Transverse colon (tissue), 4 donors: ENCODE measurements around the gene ABAT. TPM values are rescaled to one million over a fixed set of nuclear protein-coding genes. Genes with fewer than 3 reads are reported as not detected.
"Not testable (repeated sequence)": the region's sequence is repeated elsewhere in the genome, so short reads cannot be mapped to it uniquely, and the experiment has no call there.

ENCODE experiments used
- DNase-seq: peaks from one replicate; pipeline ENCODE4 v3.0.0-alpha.2; 2019
- H3K27ac ChIP-seq, 4 donors: fragments of 200-600 bp; sonication (generic); 2 replicates each; pipeline ENCODE4 v1.5.1; 2016 to 2018; ENCODE audit warnings: inconsistent platforms in 4 of 4
- H3K27me3 ChIP-seq: fragments of 200-600 bp; sonication (generic); 2 replicates; pipeline ENCODE4 v1.5.1; 2017; ENCODE audit warnings: inconsistent platforms
- H3K36me3 ChIP-seq, 4 donors: fragments of 200-600 bp; sonication (generic); 2 replicates each; pipeline ENCODE4 v1.5.1; 2017 to 2019; ENCODE audit warnings: inconsistent platforms in 4 of 4
- H3K4me1 ChIP-seq, 4 donors: fragments of 200-600 bp; sonication (generic); 2 replicates each; pipeline ENCODE4 v1.5.1; 2017 to 2020; ENCODE audit warnings: inconsistent platforms in 4 of 4
- H3K4me3 ChIP-seq, 4 donors: fragments of 200-600 bp; sonication (generic); 1 replicate in 1 of 4; 2 replicates in 3 of 4; pipeline versions ENCODE4 v1.5.1 to v1.6.1; 2017 to 2019; ENCODE audit warnings: inconsistent platforms in 4 of 4
- H3K9me3 ChIP-seq, 2 donors: fragments of 200-600 bp; sonication (generic); 2 replicates each; pipeline ENCODE4 v1.5.1; 2017 to 2019; ENCODE audit warnings: inconsistent platforms in 2 of 2
- EP300 ChIP-seq: sonication (generic); formaldehyde crosslinking; IDR thresholded peaks from one replicate; pipeline ENCODE4 v1.6.1; 2017; ENCODE audit warnings: antibody characterized with exemption, low read depth
- POLR2A ChIP-seq: fragments of 450-650 bp; IDR thresholded peaks from one replicate; pipeline ENCODE4 v1.6.1; 2016; ENCODE audit warnings: antibody characterized with exemption, mild to moderate bottlenecking, moderate library complexity
- POLR2AphosphoS5 ChIP-seq, 3 donors: sonication (generic); formaldehyde crosslinking; IDR thresholded peaks; one replicate each; pipeline ENCODE4 v1.6.1; 2016; ENCODE audit warnings: antibody characterized with exemption in 3 of 3
- WGBS, 2 donors: methylation state at CpG; one replicate each; pipeline ENCODE4 v1.1.5; 2018; ENCODE audit warnings: low coverage in 1 of 2; 5-methylcytosine and 5-hydroxymethylcytosine counted together
- in situ Hi-C, 4 donors: fragments of 200-750 bp; cut with MboI; loops; one replicate each; pipeline versions ENCODE4 v1.15.0 to v1.15.1; 2017; ENCODE audit warnings: low sequenced_read_pairs in 3 of 4, low pct_ligation_motif_present in 1 of 4, low pct_unique_long_range_greater_than_20kb in 1 of 4
- intact Hi-C: fragments of 100-400 bp; cut with DNase I; formaldehyde crosslinking; loops from one replicate; pipeline ENCODE4 v1.15.1; 2023; ENCODE audit warnings: low total_unique reads
- total RNA-seq, 4 donors: library from RNA; depleted of rRNA; stranded (reverse); fragments of >200 nt; gene quantifications; one replicate each; pipeline ENCODE4 v1.1.0, GENCODE V29; 2016
- TF ChIP-seq, protein P1 (sequence below), 5 experiments: fragments of 200-600 bp in 3 of 5; fragments of 450-650 bp in 2 of 5; sonication (generic) in 3 of 5; IDR thresholded peaks; 1 replicate in 2 of 5; 2 replicates in 3 of 5; pipeline ENCODE4 v1.5.1; 2016 to 2017; ENCODE audit warnings: antibody characterized with exemption in 5 of 5, inconsistent platforms in 3 of 5, mild to moderate bottlenecking in 2 of 5, moderate library complexity in 1 of 5

Gene ABAT
- total RNA-seq, 4 donors from 2014 or later, result 15.7 to 35.2 (median 21.7) TPM

DNA sequence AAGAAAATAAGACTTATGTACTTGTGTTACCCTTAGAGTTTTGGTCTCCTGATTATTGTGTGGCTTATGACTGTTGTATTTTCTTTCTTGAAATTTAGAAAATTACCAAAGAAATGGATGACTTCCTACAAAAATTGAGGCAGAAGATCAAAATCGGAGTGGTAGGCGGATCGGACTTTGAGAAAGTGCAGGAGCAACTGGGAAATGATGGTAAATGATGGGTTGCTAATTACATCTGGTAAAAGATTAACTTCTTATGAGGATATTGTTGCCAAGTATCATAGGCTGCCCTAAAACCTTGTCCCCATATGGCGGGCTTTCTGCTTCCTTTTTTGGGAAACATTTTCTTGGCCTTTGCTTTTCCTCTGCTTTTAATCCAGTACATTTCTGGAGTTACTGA lies 127.3 kb downstream of the ABAT start:
- 56 to 63% methylated on average over 3 to 4 of the region's 4 CpGs for WGBS, 2 donors
- no peak for DNase-seq
- Histone ChIP-seq H3K4me1 (peaks cover 16 to 40% (median 36%) of the 10 kb centered on the region in 4 donors), H3K9me3 (no peaks in the 10 kb centered on the region), H3K27ac (peak overlapping the region; percentile 0 to 28 (median 17)), H3K36me3 (peaks cover 0 to 47% (median 23%) of the 10 kb centered on the region in 4 donors), H3K27me3 (no peaks in the 10 kb centered on the region), H3K4me3 (no peak overlapping the region)
- intact Hi-C loops, result no loop called here
- TF ChIP-seq POLR2AphosphoS5 (IDR thresholded peaks at IDR 0.05), result no peak
- in situ Hi-C loops, result loop anchor here in 1 of 4 donors (10.0 kb wide), 1 partner anchor 73 kb away; no protein-coding TSS in a partner anchor

DNA sequence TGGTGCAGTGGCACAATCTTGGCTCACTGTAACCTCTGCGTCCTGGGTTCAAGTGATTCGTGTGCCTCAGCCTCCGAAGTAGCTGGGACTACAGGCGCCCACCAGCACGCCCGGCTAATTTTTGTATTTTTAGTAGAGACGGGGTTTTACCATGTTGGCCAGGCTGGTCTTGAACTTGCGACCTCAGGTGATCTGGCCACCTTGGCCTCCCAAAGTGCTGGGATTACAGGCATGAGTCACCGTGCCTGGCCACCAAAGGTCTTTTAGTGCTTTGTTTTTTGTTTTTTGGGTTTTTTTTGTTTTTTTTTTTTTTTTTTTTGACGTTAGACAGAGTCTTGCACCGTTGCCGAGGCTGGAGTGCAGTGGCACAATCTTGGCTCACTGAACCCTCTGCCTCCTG lies 129.3 kb downstream of the ABAT start:
- H3K27me3 ChIP-seq, H3K4me3 ChIP-seq, H3K27ac ChIP-seq, intact Hi-C loops, H3K9me3 ChIP-seq, DNase-seq: not testable (repeated sequence)
- Histone ChIP-seq H3K4me1 (peaks cover 14 to 30% (median 27%) of the 10 kb centered on the region in 4 donors), H3K36me3 (peaks cover 0 to 67% (median 32%) of the 10 kb centered on the region in 4 donors)
- WGBS, 2 donors, result 82 to 89% methylated on average over 5 to 12 of the region's 12 CpGs
- in situ Hi-C loops, result loop anchor here in 1 of 4 donors (10.0 kb wide), 1 partner anchor 71 kb away; no protein-coding TSS in a partner anchor

DNA sequence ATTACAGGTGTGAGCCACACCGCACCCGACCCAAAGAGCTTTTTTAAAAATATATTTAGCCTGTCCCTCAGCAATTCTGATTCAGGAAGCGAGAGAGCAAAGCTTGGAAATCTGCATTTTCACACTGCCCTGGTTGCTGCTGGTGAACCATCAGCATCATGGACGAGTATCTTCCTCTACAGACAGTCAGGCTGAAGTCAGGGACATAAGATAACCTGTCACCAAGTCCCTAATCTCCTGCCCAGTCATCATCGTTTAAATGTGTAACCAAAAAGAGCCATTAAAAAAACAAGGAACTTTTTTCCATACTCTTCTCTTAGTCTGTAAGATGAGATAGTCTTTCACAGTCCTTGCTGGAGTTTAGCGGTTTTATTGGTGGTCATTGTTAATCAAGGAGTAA lies 129.9 kb downstream of the ABAT start:
- Histone ChIP-seq H3K27me3 (no peaks in the 10 kb centered on the region), H3K27ac (no peak overlapping the region), H3K4me3 (no peak overlapping the region), H3K4me1 (peaks cover 14 to 24% (median 21%) of the 10 kb centered on the region in 4 donors), H3K36me3 (peaks cover 0 to 73% (median 35%) of the 10 kb centered on the region in 4 donors), H3K9me3 (no peaks in the 10 kb centered on the region)
- TF ChIP-seq POLR2AphosphoS5 (IDR thresholded peaks at IDR 0.05) (no peak), EP300 (no peak), POLR2A (no peak)
- TF ChIP-seq, protein P1, sequence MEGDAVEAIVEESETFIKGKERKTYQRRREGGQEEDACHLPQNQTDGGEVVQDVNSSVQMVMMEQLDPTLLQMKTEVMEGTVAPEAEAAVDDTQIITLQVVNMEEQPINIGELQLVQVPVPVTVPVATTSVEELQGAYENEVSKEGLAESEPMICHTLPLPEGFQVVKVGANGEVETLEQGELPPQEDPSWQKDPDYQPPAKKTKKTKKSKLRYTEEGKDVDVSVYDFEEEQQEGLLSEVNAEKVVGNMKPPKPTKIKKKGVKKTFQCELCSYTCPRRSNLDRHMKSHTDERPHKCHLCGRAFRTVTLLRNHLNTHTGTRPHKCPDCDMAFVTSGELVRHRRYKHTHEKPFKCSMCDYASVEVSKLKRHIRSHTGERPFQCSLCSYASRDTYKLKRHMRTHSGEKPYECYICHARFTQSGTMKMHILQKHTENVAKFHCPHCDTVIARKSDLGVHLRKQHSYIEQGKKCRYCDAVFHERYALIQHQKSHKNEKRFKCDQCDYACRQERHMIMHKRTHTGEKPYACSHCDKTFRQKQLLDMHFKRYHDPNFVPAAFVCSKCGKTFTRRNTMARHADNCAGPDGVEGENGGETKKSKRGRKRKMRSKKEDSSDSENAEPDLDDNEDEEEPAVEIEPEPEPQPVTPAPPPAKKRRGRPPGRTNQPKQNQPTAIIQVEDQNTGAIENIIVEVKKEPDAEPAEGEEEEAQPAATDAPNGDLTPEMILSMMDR (IDR thresholded peaks at IDR 0.05), result no peak
- intact Hi-C loops, result no loop called here
- no peak for DNase-seq
- in situ Hi-C loops, result loop anchor here in 1 of 4 donors (10.0 kb wide), 1 partner anchor 70 kb away; no protein-coding TSS in a partner anchor
- 80 to 86% methylated on average over 4 to 6 of the region's 6 CpGs for WGBS, 2 donors

DNA sequence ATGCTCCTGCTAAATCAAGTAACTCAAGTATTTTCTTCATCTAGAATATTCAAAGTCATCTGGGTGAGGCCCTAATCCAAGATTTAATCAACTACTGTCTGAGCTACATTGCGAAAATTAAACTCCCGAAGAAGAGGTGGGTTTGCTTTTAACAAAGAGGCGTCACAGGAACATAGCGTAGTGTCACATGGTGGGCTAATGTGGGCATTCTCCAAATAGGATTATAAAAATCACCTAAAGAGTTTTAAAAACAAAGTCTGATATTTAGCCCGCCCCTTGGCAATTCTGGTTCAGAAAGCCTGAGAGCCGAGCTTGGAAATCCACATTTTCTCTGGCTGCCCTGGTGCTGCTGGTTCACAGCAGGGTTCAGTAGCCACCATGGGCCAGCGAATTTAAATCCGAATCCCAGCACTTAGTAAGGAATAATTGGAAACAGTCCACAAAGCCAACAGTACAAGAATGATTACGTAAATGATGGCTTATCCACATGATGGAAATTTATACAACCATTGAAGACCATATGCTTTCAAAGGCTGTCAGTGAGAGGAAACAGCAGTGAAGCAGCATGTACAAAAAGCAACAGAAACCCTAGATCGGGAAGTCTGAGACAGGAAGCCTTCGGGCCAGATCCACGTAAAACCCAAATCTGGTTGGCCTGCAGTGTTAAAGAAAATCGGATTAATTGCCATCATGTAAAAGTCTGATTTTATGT lies 132.0 kb downstream of the ABAT start:
- TF ChIP-seq POLR2AphosphoS5 (IDR thresholded peaks at IDR 0.05) (no peak), EP300 (no peak), POLR2A (no peak)
- TF ChIP-seq, protein P1 (IDR thresholded peaks at IDR 0.05), result no peak
- Histone ChIP-seq H3K4me1 (peaks cover 0 to 6% (median 2%) of the 10 kb centered on the region in 4 donors), H3K27me3 (no peaks in the 10 kb centered on the region), H3K27ac (no peak overlapping the region), H3K9me3 (no peaks in the 10 kb centered on the region), H3K36me3 (peaks cover 0 to 93% (median 43%) of the 10 kb centered on the region in 4 donors), H3K4me3 (no peak overlapping the region)
- WGBS, 2 donors, result 92 to 94% methylated on average over 13 of the region's 13 CpGs
- intact Hi-C loops (no loop called here), in situ Hi-C loops (loop anchor here in 1 of 4 donors (10.0 kb wide), 1 partner anchor 68 kb away; no protein-coding TSS in a partner anchor)
- DNase-seq, result no peak

DNA sequence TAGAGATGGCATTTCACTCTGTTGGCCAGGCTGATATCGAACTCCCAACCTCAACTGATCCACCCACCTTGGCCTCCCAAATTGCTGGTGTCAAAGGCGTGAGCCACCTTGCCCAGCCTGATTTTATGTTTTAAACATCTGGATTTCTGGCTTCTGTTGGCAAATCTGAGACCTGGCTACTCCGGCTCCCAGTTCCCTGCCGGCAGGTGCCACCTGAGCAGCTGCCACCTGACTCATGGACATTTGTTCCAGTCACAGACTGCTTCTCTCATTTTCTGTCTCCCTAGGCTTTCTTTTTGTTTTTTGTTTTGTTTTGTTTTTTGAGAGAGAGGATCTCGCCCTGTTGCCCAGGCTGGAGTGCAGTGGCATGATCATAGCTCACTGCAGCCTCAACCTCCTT lies 132.8 kb downstream of the ABAT start:
- no peaks in the 10 kb centered on the region for H3K27me3 ChIP-seq

More for the DNA sequence above, 132.8 kb downstream of the ABAT start:
- no peaks in the 10 kb centered on the region for H3K9me3 ChIP-seq
- H3K4me1 ChIP-seq, result peaks cover 0 to under 1% (median 0%) of the 10 kb centered on the region in 4 donors
- H3K27ac ChIP-seq, result no peak overlapping the region
- peaks cover 0 to 97% (median 45%) of the 10 kb centered on the region in 4 donors for H3K36me3 ChIP-seq
- DNase-seq, result no peak
- WGBS, 2 donors, result 96 to 100% methylated on average over 1 to 5 of the region's 5 CpGs
- TF ChIP-seq POLR2AphosphoS5 (IDR thresholded peaks at IDR 0.05) (no peak), EP300 (no peak), POLR2A (no peak)
- TF ChIP-seq, protein P1 (IDR thresholded peaks at IDR 0.05), result no peak
- in situ Hi-C loops (loop anchor here in 1 of 4 donors (10.0 kb wide), 1 partner anchor 68 kb away; no protein-coding TSS in a partner anchor), intact Hi-C loops (no loop called here)
- no peak overlapping the region for H3K4me3 ChIP-seq
